ENCODE data around the gene ATG13. TPM values are rescaled to one million over a fixed set of nuclear protein-coding genes. Genes with fewer than 3 reads are reported as not detected.

Gene ATG13
- polyA plus RNA-seq, 5 donors, result 47.6 to 56.6 (median 49.5) TPM

GRCh38 chr11:46673713-46674462 lies 56.5 kb downstream of the ATG13 start:
- no peak for DNase-seq

- no peak for DNase-seq
Measured at GRCh38 chr11:46674463-46675287, 57.3 kb downstream of the ATG13 start.

- no peak for DNase-seq
Measured at GRCh38 chr11:46675288-46675851, 58.0 kb downstream of the ATG13 start.

GRCh38 chr11:46675949-46676348 lies 58.6 kb downstream of the ATG13 start:
- DNase-seq, result no peak

GRCh38 chr11:46676436-46677158 lies 59.2 kb downstream of the ATG13 start:
- no peak for DNase-seq

- DNase-seq, result no peak
Measured at GRCh38 chr11:46677169-46677568, 59.8 kb downstream of the ATG13 start.

- no peak for DNase-seq
Measured at GRCh38 chr11:46677991-46678740, 60.8 kb downstream of the ATG13 start.

GRCh38 chr11:46678741-46679130 lies 61.4 kb downstream of the ATG13 start:
- no peak for DNase-seq

- no peak for DNase-seq
Measured at GRCh38 chr11:46679241-46680163, 62.1 kb downstream of the ATG13 start.

GRCh38 chr11:46680164-46680760 lies 62.9 kb downstream of the ATG13 start:
- DNase-seq, result no peak

GRCh38 chr11:46680815-46681214 lies 63.5 kb downstream of the ATG13 start:
- no peak for DNase-seq

GRCh38 chr11:46681814-46682213 lies 64.5 kb downstream of the ATG13 start:
- DNase-seq, result no peak

- no peak for DNase-seq
Measured at GRCh38 chr11:46682773-46683752, 65.7 kb downstream of the ATG13 start.

- no peak for DNase-seq
Measured at GRCh38 chr11:46684367-46684766, 67.0 kb downstream of the ATG13 start.

- peak; percentile 73 to 77 for DNase-seq
Measured at GRCh38 chr11:46686886-46687795, 69.8 kb downstream of the ATG13 start.

GRCh38 chr11:46690702-46691101 lies 73.3 kb downstream of the ATG13 start:
- no peak for DNase-seq

- DNase-seq, result no peak
Measured at GRCh38 chr11:46692450-46692849, 75.1 kb downstream of the ATG13 start.

All from right lung (tissue), 5 donors.